DND-41 (cell line): ENCODE results near the gene CARM1.

ENCODE experiments used
- EZH2 ChIP-seq: IDR thresholded peaks from 3 replicates; pipeline ENCODE4 v1.6.1; 2012; ENCODE audit warnings: borderline replicate concordance, low read depth, mild to moderate bottlenecking, moderate library complexity, low read length, inconsistent platforms; ENCODE audit not compliant: severe bottlenecking
- TF ChIP-seq, protein P1 (sequence below): IDR thresholded peaks from 2 replicates; pipeline ENCODE4 v1.5.1; 2012; ENCODE audit warnings: borderline replicate concordance, low read length, moderate library complexity, mild to moderate bottlenecking; ENCODE audit not compliant: poor library complexity, severe bottlenecking; ENCODE audit errors: extremely low read depth

DNA sequence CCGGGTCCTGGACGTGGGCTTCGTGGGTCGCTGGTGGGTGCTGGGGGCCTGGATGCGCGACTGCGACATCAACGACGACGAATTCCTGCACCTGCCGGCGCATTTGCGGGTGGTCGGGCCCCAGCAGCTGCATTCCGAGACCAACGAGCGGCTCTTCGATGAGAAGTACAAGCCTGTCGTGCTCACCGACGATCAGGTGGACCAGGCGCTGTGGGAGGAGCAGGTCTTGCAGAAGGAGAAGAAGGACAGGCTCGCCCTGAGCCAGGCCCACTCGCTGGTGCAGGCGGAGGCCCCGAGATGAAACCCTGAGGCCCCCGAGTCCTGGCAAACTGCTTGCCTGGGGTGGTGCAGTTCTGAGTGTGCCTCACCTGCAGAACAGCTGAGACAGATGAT, 58.0 kb downstream of the CARM1 start:
- TF ChIP-seq, protein P1, sequence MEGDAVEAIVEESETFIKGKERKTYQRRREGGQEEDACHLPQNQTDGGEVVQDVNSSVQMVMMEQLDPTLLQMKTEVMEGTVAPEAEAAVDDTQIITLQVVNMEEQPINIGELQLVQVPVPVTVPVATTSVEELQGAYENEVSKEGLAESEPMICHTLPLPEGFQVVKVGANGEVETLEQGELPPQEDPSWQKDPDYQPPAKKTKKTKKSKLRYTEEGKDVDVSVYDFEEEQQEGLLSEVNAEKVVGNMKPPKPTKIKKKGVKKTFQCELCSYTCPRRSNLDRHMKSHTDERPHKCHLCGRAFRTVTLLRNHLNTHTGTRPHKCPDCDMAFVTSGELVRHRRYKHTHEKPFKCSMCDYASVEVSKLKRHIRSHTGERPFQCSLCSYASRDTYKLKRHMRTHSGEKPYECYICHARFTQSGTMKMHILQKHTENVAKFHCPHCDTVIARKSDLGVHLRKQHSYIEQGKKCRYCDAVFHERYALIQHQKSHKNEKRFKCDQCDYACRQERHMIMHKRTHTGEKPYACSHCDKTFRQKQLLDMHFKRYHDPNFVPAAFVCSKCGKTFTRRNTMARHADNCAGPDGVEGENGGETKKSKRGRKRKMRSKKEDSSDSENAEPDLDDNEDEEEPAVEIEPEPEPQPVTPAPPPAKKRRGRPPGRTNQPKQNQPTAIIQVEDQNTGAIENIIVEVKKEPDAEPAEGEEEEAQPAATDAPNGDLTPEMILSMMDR: no peak
- TF ChIP-seq EZH2: no peak
